ENCODE data around the gene SAMD14.

The SAMD14 gene

GRCh38 chr17:50164697-50164988 is 34.7 kb upstream of the SAMD14 start:
- no peak for DNase-seq

- DNase-seq, result no peak
These were observed 34.1 kb upstream of the SAMD14 start for GRCh38 chr17:50163843-50164696.

DNA sequence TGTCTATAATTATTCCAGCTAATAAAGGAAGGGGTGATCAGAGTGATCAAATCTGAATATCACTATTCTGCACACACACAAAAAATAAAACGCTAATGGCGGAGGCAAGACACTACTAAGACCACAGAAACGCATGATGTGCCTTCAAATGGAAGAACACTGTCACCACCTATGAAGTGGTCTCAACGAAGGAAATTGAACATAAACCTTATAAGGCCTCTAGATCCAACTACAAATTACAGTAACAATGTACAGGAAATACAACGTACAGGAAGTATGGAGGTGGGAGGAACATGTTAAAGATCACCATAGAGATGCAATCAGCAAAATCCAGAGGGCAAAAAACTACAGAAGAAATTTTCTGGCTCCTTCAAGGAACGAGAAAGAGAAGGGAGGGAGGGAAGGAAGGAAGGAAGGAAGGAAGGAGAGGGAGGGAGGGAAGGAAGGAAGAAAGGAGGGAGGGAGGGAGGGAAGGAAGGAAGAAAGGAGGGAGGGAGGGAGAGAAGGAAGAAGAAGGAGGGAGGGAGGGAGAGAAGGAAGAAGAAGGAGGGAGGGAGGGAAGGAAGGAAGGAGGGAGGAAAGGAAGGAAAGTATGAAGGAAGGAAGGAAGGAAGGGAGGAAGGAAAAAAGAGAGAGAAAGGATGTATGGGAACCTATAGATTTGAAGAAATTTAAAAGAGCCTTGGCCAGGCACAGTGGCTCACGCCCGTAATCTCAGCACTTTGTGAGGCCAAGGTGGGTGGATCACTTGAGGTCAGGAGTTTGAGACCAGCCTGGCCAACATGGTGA is 32.7 kb upstream of the SAMD14 start:
- no peak for DNase-seq

DNA sequence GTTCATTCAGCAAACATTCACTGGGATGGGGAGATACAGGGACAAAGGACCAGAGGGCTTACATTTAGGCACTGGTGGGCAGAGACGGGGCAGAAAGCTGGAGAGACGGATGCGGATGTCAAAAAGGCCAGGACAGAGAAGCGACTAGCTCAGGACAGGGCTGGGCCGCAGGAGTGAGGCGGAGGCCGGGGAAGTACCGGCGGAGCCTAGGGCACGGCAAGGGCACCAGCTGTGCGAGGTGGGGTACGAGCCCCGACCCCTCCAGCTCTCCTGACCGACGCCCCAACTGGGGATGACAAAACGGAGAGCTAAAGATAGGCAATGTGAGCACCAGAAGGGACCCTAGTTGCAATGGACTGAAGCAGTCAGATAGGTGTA is 31.9 kb upstream of the SAMD14 start:
- no peak for DNase-seq

DNA sequence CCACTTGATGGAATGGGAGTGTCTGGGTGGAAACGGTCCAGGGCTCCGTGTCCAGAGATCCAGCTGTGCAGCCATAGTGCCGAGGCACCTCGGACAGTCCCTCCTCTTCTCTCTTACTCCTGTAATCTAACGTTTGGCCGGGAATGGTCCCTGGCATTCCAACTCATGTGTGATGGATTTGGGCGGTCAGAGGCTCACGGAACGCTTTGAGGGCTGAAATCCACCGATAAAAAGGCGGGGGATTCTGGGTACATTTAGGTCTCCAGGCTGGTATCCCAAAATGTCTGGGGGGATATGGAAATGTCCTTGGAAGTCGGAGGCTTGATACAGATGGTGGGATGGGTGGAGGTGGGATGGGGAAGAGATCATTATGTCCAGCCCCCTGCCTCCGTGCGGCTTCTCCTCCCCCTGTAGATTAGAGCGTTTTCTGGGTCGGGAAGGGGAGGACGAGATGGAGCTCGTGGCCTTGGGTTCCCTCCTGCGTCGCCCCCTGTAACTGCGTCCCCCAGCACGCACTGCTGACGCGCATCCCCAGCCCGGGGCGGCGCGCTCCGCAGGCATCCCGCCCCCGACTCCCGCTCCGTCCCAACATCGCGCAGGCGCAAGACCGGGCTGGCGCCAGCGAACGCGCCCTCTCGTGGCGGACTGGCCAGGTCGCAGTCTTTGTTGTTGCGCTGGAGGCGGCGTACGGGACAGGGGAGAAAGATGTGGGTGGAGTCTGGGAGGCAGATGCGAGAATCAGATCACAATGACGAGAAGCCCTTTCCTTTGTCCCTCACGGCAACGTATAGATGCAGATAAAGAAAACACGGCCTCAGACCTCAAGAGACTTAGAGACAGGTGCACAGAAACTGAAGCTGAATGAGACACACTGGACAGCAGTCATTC is 31.3 kb upstream of the SAMD14 start:
- DNase-seq, result peak; percentile 94

- DNase-seq, result no peak
These were observed 27.9 kb upstream of the SAMD14 start for GRCh38 chr17:50157891-50158290.

DNA sequence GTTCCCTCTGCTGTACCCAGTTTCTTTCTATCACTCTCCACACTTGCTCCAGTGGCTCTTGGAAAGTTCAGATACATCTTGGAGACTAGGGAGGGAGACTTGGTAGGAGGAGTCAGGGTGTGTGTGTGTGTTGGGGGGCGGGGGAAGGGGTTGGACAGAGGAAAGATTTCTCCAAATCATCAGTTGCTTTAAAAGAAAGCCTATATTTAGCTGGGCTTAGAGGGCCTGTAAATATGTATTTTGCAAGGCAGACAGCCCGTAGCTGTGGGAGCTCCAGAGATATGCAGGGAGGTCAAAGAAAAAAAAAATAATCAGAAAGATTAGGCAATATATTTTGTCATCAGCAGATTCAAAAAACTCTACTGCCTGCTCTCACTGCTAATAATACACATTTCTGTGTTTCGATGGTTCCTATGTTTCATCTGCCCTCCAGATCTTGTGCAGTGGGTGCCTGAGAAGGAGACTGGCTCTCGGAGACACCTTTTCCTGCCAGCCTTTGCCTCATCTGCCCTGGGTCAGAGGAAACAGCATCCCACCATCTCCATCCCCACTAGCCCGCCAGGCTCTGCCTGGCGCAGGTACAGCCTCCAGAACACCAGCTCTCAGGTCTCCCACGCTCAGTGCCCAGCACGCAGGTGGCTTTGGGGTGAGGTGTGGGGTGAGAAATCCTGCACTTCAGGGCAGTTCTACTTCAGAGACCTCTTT is 25.3 kb upstream of the SAMD14 start:
- DNase-seq, result no peak

- no peak for DNase-seq
These were observed 24.6 kb upstream of the SAMD14 start for GRCh38 chr17:50154604-50155003.

DNA sequence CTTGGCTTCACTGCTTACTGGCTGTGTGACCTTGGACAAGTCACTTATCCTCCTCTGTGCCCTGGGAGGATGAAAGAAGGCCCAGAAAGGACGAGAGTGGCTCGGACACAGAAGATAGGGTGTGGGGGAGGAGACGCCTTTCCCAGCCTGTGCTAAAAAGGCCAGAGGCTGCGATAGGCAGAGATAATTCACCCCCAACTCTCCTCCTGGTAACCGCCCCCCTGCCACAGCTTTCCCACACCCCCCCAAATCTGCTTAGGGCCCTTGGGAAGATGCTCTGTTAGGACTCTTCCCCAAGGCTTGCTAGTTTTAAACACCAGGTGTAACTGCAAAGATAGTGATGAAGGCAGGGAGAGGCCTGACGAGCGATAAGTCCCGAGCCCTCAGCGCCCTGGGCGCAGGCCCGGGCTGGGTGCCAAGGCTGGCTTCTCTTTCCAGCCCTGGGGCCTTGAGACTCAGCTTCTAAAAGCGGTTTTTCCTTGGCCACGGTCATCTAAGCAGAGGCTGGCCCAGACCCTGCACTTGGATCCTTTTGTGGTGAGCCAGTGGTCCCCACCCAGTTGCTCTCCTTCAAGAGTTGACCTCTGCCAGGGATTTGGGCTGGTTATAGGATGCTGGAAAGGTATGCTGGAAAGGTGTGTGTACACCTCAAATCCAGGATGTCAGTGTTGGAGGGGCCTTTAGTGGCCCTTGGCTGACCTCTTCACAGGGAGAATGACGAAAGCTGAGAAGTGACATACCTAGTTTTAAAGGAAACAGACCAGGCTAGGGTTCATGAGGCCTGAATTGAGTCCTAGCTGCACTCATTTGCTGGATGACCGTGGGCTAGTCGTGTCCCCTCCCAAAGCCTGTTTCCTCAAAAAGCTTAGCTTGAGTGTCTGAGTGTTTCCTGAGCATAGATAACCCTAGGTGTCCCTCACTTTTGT is 24.0 kb upstream of the SAMD14 start:
- DNase-seq, result no peak

GRCh38 chr17:50152736-50153135 is 22.8 kb upstream of the SAMD14 start:
- no peak for DNase-seq

GRCh38 chr17:50151937-50152547 is 22.1 kb upstream of the SAMD14 start:
- DNase-seq, result no peak

DNA sequence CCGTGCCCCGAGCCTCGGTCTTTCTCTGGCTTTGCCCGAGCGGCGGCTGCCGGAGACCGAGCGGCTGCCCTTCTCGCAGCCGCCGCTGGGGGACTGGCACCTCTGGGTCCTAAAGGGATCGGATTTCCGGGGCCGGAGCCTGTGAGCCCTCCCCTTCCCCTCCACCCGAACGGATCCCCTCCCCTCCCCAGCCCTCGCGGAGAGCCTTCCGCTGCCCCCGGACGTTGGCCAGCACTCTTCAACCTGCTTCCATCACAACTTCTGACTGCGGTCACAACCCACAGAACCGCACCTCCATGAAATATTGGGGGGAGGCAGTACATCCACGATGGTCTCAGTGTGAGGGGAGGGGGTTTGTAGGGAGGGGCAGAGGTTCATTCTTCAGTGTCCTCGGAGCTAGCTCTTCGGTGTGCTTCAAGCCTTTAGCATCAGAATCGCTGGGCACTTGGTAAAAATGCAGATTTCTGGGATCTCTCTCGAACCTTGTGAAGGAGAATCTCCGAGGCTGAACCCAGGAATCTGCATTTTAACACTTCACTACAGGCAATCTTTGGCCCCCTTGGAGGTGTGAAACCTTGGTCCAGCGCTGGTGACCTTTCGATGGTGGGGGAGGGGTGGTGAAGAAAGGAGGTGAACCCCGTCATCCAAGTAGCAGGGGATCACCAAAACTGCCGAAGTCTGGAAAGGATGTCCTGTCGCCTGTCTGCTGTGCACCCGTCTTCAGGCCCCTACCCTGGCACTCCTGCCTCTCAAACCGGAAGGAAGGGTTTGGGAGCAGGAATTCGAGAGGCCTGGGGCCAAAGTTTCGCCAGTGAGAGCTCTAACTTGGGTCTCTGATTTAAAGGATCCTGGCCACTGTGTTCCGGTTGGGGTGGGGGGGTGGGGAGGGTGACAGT is 21.3 kb upstream of the SAMD14 start:
- DNase-seq, result peak; percentile 72

GRCh38 chr17:50150354-50151040 is 20.5 kb upstream of the SAMD14 start, which contains the start of gene PPP1R9B:
PPP1R9B (minus strand) TSS chr17:50150677; CDS start chr17:50150513, 164 bp downstream.
- no peak for DNase-seq

DNA sequence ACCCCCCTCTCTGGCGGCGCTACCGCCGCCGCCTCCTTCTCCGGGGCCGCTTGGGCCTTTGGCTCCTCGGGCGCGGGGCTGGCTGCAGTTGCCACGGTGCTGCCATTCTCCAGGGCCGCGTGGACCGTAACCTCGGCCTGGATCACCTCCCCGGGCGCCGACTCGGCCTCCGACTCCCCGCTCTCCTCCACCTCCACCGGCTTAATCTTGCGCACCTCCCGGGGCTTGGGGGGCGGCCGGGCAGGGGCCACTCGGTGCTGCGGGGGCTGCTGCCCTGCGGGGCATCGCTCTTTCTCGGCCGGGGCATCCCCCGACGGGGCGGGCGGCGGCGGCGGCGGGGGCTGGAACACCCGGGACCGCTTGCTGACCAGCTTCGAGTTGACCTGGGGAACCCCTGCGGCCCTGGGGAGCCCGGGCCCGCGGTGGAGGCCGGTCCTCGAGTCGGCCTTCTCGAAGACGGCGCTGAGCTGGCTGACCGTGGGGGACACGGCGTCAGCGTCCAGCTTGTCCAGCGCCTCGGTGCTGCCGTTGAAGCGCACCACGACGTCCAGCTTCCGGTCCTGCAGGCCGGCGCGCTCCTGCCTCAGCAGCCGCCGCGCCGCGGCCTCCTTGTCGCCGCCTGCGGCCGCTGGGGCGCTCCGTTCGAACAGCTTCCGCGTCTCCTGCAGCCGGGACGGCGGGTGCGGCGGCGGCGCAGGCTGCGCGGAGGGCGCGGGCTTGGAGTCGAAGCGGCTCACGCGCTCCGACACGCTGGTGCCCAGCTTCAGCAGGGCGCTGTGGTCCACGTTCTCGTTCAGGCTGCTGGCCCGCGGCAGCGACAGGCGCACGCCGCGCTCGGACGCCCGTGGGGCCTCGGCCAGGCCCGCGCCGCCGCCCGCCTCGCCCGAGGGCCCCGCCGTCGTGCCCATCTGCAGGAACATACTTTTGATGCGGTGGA is 19.7 kb upstream of the SAMD14 start:
- no peak for DNase-seq

DNA sequence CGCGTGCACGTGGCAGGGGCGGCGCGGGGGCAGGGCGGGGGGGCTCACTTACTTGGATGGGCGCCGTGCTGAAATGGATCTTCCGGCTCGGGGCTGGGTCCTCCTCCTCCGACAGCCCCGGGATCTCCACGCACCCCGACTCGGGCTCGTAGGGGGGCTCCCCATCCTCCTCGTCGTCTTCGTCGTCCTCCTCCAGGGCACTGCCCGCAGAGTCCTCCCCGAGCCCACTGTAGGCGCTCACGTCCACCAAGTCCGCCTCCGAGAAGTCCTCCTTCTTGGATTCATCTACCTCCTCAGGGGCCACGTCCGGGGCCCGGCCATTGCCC is 19.1 kb upstream of the SAMD14 start:
- DNase-seq, result no peak

DNA sequence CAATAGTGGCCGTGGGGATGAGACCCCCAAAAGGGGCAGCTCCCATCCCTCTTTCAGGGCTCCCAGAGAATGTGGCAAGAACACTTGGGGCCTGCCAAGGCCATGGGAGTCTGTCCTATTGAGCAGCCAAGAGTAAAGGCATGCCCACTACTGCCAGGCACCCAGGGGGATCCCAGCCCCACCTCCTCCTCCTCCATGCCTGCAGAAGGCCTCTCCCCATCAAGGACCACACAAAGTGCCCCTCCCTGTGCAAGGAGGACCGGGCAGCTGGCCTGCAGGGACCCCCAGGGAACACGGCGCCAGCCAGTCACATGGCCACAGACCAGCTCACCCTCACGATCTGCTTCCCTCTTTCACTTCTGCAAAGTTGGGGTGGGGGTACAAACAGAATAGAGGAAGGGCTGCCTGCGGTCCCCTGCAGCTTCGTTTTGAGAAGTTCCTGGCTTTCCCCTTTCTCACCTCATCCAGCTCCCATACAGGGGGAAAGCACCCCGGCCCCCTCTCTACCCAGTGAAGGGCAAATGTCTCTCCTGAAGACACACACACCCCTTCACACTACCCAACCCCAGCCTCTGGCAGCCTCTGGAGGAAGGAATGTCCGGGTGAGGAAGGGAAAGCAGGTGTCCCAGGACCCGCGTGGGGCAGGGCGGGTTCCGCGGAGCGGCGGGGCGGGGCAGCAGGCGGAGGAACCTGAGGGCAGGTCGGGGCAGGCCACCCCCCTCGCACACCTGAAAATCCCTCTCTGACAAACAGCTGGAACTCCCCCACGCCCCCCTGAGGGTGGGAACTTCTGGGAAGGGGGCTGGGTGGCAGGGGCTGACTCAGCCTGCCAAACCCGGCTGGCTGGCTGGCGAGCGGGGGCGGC is 18.5 kb upstream of the SAMD14 start:
- DNase-seq, result peak; percentile 87

- no peak for DNase-seq
These were observed 17.9 kb upstream of the SAMD14 start for GRCh38 chr17:50147841-50148225.

All from activated T-cell treated with anti-CD3 and anti-CD28 coated beads for 4 hours (primary cell).